HUDEP-2 (cell line): ENCODE results near the gene TBX18.

ENCODE experiments used
- DNase-seq, 76 experiments: peaks; one replicate each; lab custom pipeline; 2025; ENCODE audit not compliant: unreplicated experiment in 76 of 76; lab: John Stamatoyannopoulos, UW

Gene TBX18

GRCh38 chr6:84685983-84686584, 78.3 kb downstream of the TBX18 start:
- peak in 23 of 76 experiments; percentile 6 to 66 (median 26) for DNase-seq

- DNase-seq, result no peak
Observed at GRCh38 chr6:84681693-84682326, 82.6 kb downstream of the TBX18 start.

- DNase-seq, result no peak
Observed at GRCh38 chr6:84675651-84676050, 88.7 kb downstream of the TBX18 start.

GRCh38 chr6:84674395-84674794, 90.0 kb downstream of the TBX18 start:
- DNase-seq, result no peak

- no peak for DNase-seq
Observed at GRCh38 chr6:84671183-84671582, 93.2 kb downstream of the TBX18 start.

- DNase-seq, result no peak
Observed at GRCh38 chr6:84669945-84670344, 94.5 kb downstream of the TBX18 start.

- DNase-seq, result peak in 25 of 76 experiments; percentile 7 to 86 (median 41)
Observed at GRCh38 chr6:84667252-84668213, 96.9 kb downstream of the TBX18 start.

- no peak for DNase-seq
Observed at GRCh38 chr6:84665401-84665800, 99.0 kb downstream of the TBX18 start.

- no peak for DNase-seq
Observed at GRCh38 chr6:84663866-84664265, 100.5 kb downstream of the TBX18 start.

GRCh38 chr6:84657486-84657885, 106.9 kb downstream of the TBX18 start:
- no peak for DNase-seq

- no peak for DNase-seq
Observed at GRCh38 chr6:84657025-84657424, 107.4 kb downstream of the TBX18 start.

GRCh38 chr6:84653027-84653551, 111.3 kb downstream of the TBX18 start:
- no peak for DNase-seq

GRCh38 chr6:84652356-84653026, 111.9 kb downstream of the TBX18 start:
- no peak for DNase-seq

GRCh38 chr6:84651583-84651982, 112.8 kb downstream of the TBX18 start:
- no peak for DNase-seq

GRCh38 chr6:84648444-84648843, 116.0 kb downstream of the TBX18 start:
- no peak for DNase-seq

- DNase-seq, result no peak
Observed at GRCh38 chr6:84645563-84646266, 118.7 kb downstream of the TBX18 start.

- no peak for DNase-seq
Observed at GRCh38 chr6:84645000-84645399, 119.4 kb downstream of the TBX18 start.

GRCh38 chr6:84643778-84644177, 120.6 kb downstream of the TBX18 start:
- no peak for DNase-seq

- DNase-seq, result no peak
Observed at GRCh38 chr6:84641076-84641475, 123.3 kb downstream of the TBX18 start.

GRCh38 chr6:84639396-84639795, 125.0 kb downstream of the TBX18 start:
- no peak for DNase-seq
